Measurements from ENCODE around the gene GPC6.

The GPC6 gene

DNA sequence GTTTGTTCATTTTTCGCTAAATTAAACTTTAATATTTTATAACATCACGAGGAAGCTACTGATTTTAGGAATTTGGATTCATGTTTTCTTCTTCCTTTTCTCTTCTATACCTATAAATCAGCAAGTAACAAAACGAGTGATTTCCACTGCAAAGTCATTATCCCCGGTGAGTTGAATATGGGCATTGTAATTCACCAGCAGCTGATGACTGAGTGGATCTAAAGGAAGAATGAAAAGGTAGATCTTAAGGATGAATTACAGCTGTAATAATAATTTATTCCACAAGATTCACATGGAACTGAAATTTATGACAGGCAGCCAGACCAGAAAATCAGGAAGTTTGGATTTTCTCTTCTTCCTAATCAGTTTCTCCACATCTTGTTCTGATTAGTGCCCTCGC is 111.4 kb downstream of the GPC6 start:
- no peak overlapping the region for H3K18ac ChIP-seq (ENCODE audit: low read length)
- no peak overlapping the region for H3K4ac ChIP-seq (ENCODE audit: low read depth, low read length)
- no peaks in the 10 kb centered on the region for H3K79me1 ChIP-seq (ENCODE audit: low read length)
- no peak overlapping the region for H2AFZ ChIP-seq (ENCODE audit: insufficient read depth, low read length, poor library complexity)
- H3K27me3 ChIP-seq (ENCODE audit: insufficient read depth, low read length), result no peaks in the 10 kb centered on the region
- H3K36me3 ChIP-seq (ENCODE audit: control insufficient read depth in 1 of 2, insufficient read depth in 2 of 2, low read length in 2 of 2), result no peaks in the 10 kb centered on the region
- H4K91ac ChIP-seq (ENCODE audit: low read depth, low read length), result no peak overlapping the region
- H3K9ac ChIP-seq (ENCODE audit: low read length), result no peak overlapping the region
- no peaks in the 10 kb centered on the region for H3K4me1 ChIP-seq (ENCODE audit: control insufficient read depth in 1 of 2, insufficient read depth in 2 of 2, low read length in 2 of 2)
- no peak overlapping the region for H3K27ac ChIP-seq (ENCODE audit: low read depth, low read length)
- H3K4me2 ChIP-seq (ENCODE audit: low read length), result no peak overlapping the region
- H4K8ac ChIP-seq (ENCODE audit: low read depth, low read length), result no peak overlapping the region
- H3K4me3 ChIP-seq (ENCODE audit: low read depth, low read length), result no peak overlapping the region
- WGBS (ENCODE audit: extremely low coverage, insufficient coverage, insufficient read length), result no CpG with 5 or more reads among the region's 5 CpGs
- H2AK5ac ChIP-seq (ENCODE audit: low read length), result no peak overlapping the region
- DNase-seq, result no peak
- H3K23ac ChIP-seq (ENCODE audit: low read length), result no peak overlapping the region
- H3K14ac ChIP-seq (ENCODE audit: low read length), result no peak overlapping the region
- no peak overlapping the region for H2BK120ac ChIP-seq (ENCODE audit: insufficient read depth, low read length, poor library complexity)
- H3K79me2 ChIP-seq (ENCODE audit: control insufficient read depth, insufficient read depth, low read length, poor library complexity), result peaks cover 1% of the 10 kb centered on the region
- H3K9me3 ChIP-seq (ENCODE audit: insufficient read depth, low read depth, low read length), result no peaks in the 10 kb centered on the region
- H2BK12ac ChIP-seq (ENCODE audit: low read length), result no peak overlapping the region
- H4K12ac ChIP-seq (ENCODE audit: low read depth, low read length), result no peak overlapping the region
- H2BK5ac ChIP-seq (ENCODE audit: low read depth, low read length, poor library complexity), result no peak overlapping the region

DNA sequence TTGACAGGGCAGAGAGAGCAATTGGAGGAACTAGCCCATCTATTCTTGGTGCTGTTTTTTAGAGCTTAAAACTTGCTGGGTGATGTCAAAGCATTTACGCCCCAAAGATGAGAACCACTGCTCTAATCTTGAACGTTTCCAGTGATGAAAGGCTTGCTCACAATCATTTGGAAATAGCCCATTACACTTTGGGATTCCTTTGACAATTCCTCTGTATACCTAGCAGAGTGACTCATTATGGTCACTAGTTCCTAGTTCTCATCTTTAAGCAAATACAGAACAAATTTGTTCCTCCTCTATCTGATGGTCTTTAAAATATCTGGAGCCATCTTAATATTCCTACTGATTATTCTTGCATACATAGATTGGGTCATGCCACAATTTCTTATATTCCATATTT is 112.3 kb downstream of the GPC6 start:
- H2BK120ac ChIP-seq (ENCODE audit: insufficient read depth, low read length, poor library complexity), result no peak overlapping the region
- no peaks in the 10 kb centered on the region for H3K79me1 ChIP-seq (ENCODE audit: low read length)
- no peak overlapping the region for H2BK5ac ChIP-seq (ENCODE audit: low read depth, low read length, poor library complexity)
- no peaks in the 10 kb centered on the region for H3K27me3 ChIP-seq (ENCODE audit: insufficient read depth, low read length)
- H3K4ac ChIP-seq (ENCODE audit: low read depth, low read length), result no peak overlapping the region
- no peak overlapping the region for H4K91ac ChIP-seq (ENCODE audit: low read depth, low read length)
- H3K4me3 ChIP-seq (ENCODE audit: low read depth, low read length), result no peak overlapping the region
- no peak overlapping the region for H3K18ac ChIP-seq (ENCODE audit: low read length)
- no peak overlapping the region for H3K27ac ChIP-seq (ENCODE audit: low read depth, low read length)
- H3K23ac ChIP-seq (ENCODE audit: low read length), result no peak overlapping the region
- H4K12ac ChIP-seq (ENCODE audit: low read depth, low read length), result no peak overlapping the region
- peaks cover 1% of the 10 kb centered on the region for H3K79me2 ChIP-seq (ENCODE audit: control insufficient read depth, insufficient read depth, low read length, poor library complexity)
- H2BK12ac ChIP-seq (ENCODE audit: low read length), result no peak overlapping the region
- WGBS (ENCODE audit: extremely low coverage, insufficient coverage, insufficient read length), result no CpG with 5 or more reads among the region's 2 CpGs
- no peak overlapping the region for H2AK5ac ChIP-seq (ENCODE audit: low read length)
- no peaks in the 10 kb centered on the region for H3K9me3 ChIP-seq (ENCODE audit: insufficient read depth, low read depth, low read length)
- no peak for DNase-seq
- no peak overlapping the region for H3K14ac ChIP-seq (ENCODE audit: low read length)
- no peaks in the 10 kb centered on the region for H3K36me3 ChIP-seq (ENCODE audit: control insufficient read depth in 1 of 2, insufficient read depth in 2 of 2, low read length in 2 of 2)
- H2AFZ ChIP-seq (ENCODE audit: insufficient read depth, low read length, poor library complexity), result no peak overlapping the region
- H4K8ac ChIP-seq (ENCODE audit: low read depth, low read length), result no peak overlapping the region
- H3K9ac ChIP-seq (ENCODE audit: low read length), result no peak overlapping the region
- no peak overlapping the region for H3K4me2 ChIP-seq (ENCODE audit: low read length)
- no peaks in the 10 kb centered on the region for H3K4me1 ChIP-seq (ENCODE audit: control insufficient read depth in 1 of 2, insufficient read depth in 2 of 2, low read length in 2 of 2)

GRCh38 chr13:93339550-93339949 is 112.9 kb downstream of the GPC6 start:
- Histone ChIP-seq H3K4me2 (ENCODE audit: low read length) (no peak overlapping the region), H2AK5ac (ENCODE audit: low read length) (no peak overlapping the region), H3K27ac (ENCODE audit: low read depth, low read length) (no peak overlapping the region), H3K4me1 (ENCODE audit: control insufficient read depth in 1 of 2, insufficient read depth in 2 of 2, low read length in 2 of 2) (no peaks in the 10 kb centered on the region), H3K36me3 (ENCODE audit: control insufficient read depth in 1 of 2, insufficient read depth in 2 of 2, low read length in 2 of 2) (no peaks in the 10 kb centered on the region), H3K23ac (ENCODE audit: low read length) (no peak overlapping the region), H3K4ac (ENCODE audit: low read depth, low read length) (no peak overlapping the region), H2BK120ac (ENCODE audit: insufficient read depth, low read length, poor library complexity) (no peak overlapping the region), H3K27me3 (ENCODE audit: insufficient read depth, low read length) (no peaks in the 10 kb centered on the region), H3K79me2 (ENCODE audit: control insufficient read depth, insufficient read depth, low read length, poor library complexity) (peaks cover 1% of the 10 kb centered on the region), H3K9me3 (ENCODE audit: insufficient read depth, low read depth, low read length) (no peaks in the 10 kb centered on the region), H2AFZ (ENCODE audit: insufficient read depth, low read length, poor library complexity) (no peak overlapping the region), H3K9ac (ENCODE audit: low read length) (no peak overlapping the region), H4K12ac (ENCODE audit: low read depth, low read length) (no peak overlapping the region), H3K79me1 (ENCODE audit: low read length) (no peaks in the 10 kb centered on the region), H4K8ac (ENCODE audit: low read depth, low read length) (no peak overlapping the region), H2BK5ac (ENCODE audit: low read depth, low read length, poor library complexity) (no peak overlapping the region), H3K18ac (ENCODE audit: low read length) (no peak overlapping the region), H3K4me3 (ENCODE audit: low read depth, low read length) (no peak overlapping the region), H2BK12ac (ENCODE audit: low read length) (no peak overlapping the region), H4K91ac (ENCODE audit: low read depth, low read length) (no peak overlapping the region), H3K14ac (ENCODE audit: low read length) (no peak overlapping the region)
- no peak for DNase-seq
- WGBS (ENCODE audit: extremely low coverage, insufficient coverage, insufficient read length), result no CpG with 5 or more reads among the region's 4 CpGs

DNA sequence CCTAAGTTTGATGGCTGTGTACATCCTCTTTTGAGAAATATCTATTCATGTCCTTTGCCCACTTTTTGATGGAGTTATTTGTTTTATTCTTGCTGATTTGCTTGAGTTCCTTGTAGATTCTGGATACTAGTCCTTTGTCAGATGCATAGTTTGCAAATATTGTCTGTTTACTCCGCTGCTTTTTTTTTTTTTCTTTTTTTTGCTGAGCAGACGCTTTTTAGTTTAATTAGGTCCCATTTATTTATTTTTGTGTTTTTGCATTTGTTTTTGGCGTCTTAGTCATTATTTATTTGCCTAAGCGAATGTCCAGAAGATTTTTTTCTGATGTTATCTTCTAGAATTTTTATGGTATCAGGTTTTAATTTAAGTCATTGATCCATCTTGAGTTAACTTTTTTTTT is 114.9 kb downstream of the GPC6 start:
- Histone ChIP-seq H3K79me1 (ENCODE audit: low read length) (no peaks in the 10 kb centered on the region), H4K91ac (ENCODE audit: low read depth, low read length) (no peak overlapping the region), H3K4me3 (ENCODE audit: low read depth, low read length) (no peak overlapping the region)

More for the DNA sequence above, 114.9 kb downstream of the GPC6 start:
- Histone ChIP-seq H3K14ac (ENCODE audit: low read length) (no peak overlapping the region), H3K4me1 (ENCODE audit: control insufficient read depth in 1 of 2, insufficient read depth in 2 of 2, low read length in 2 of 2) (no peaks in the 10 kb centered on the region), H3K18ac (ENCODE audit: low read length) (no peak overlapping the region), H2AK5ac (ENCODE audit: low read length) (no peak overlapping the region), H4K12ac (ENCODE audit: low read depth, low read length) (no peak overlapping the region), H3K79me2 (ENCODE audit: control insufficient read depth, insufficient read depth, low read length, poor library complexity) (peaks cover 1% of the 10 kb centered on the region), H3K23ac (ENCODE audit: low read length) (no peak overlapping the region), H3K9me3 (ENCODE audit: insufficient read depth, low read depth, low read length) (no peaks in the 10 kb centered on the region), H2BK120ac (ENCODE audit: insufficient read depth, low read length, poor library complexity) (no peak overlapping the region), H3K27ac (ENCODE audit: low read depth, low read length) (no peak overlapping the region), H2BK5ac (ENCODE audit: low read depth, low read length, poor library complexity) (no peak overlapping the region), H4K8ac (ENCODE audit: low read depth, low read length) (no peak overlapping the region), H3K4me2 (ENCODE audit: low read length) (no peak overlapping the region), H3K4ac (ENCODE audit: low read depth, low read length) (no peak overlapping the region), H3K27me3 (ENCODE audit: insufficient read depth, low read length) (no peaks in the 10 kb centered on the region), H3K36me3 (ENCODE audit: control insufficient read depth in 1 of 2, insufficient read depth in 2 of 2, low read length in 2 of 2) (no peaks in the 10 kb centered on the region), H2BK12ac (ENCODE audit: low read length) (no peak overlapping the region), H2AFZ (ENCODE audit: insufficient read depth, low read length, poor library complexity) (no peak overlapping the region), H3K9ac (ENCODE audit: low read length) (no peak overlapping the region)
- no peak for DNase-seq
- no CpG with 5 or more reads among the region's 4 CpGs for WGBS (ENCODE audit: extremely low coverage, insufficient coverage, insufficient read length)
